Endothelial cell of umbilical vein (primary cell): Measurements from ENCODE around the gene PHF2. TPM values are rescaled to one million over a fixed set of nuclear protein-coding genes. Genes with fewer than 3 reads are reported as not detected.

Experiments
- BruUV-seq: library from RNA; stranded (reverse); fragments of 400-500 nt; replicated peaks from 2 replicates; lab custom pipeline; 2021; lab: Mats Ljungman, UMichigan
- CTCF ChIA-PET: fragments of 300-600, 350-600 bp; sonication (Branson Sonifier 250); formaldehyde crosslinking; loops from one replicate; lab custom pipeline; 2021; ENCODE audit warnings: antibody characterized with exemption, inconsistent platforms; lab: Charles Lee
- POLR2A ChIA-PET: fragments of 300-600, 350-600 bp; sonication (Branson Sonifier 250); formaldehyde crosslinking; loops from one replicate; lab custom pipeline; 2021; ENCODE audit warnings: antibody characterized with exemption, inconsistent platforms; lab: Charles Lee
- DNase-seq: peaks from one replicate; pipeline ENCODE4 v3.0.0-alpha.2; 2011; ENCODE audit warnings: low read depth, low spot score
- FAIRE-seq: peaks from 2 replicates; lab custom pipeline; 2011; peaks lifted over from hg19 to GRCh38; lab: Jason Lieb, UNC
- H2AFZ ChIP-seq: 2 replicates; pipeline ENCODE4 v1.6.0; 2012; ENCODE audit warnings: low read depth, low read length, control low read depth, inconsistent platforms
- H3K27ac ChIP-seq: 2 replicates; pipeline ENCODE4 v1.5.1; 2011; ENCODE audit warnings: low read depth, mild to moderate bottlenecking, control low read depth, low read length, moderate library complexity; ENCODE audit not compliant: insufficient read depth
- H3K27me3 ChIP-seq, 2 experiments: 2 replicates each; pipeline versions ENCODE4 v1.6.0 to v1.6.1; 2011; ENCODE audit warnings: low read length in 2 of 2, mixed read lengths in 1 of 2; ENCODE audit not compliant: control insufficient read depth in 2 of 2, insufficient read depth in 2 of 2
- H3K36me3 ChIP-seq, 2 experiments: 2 replicates in 1 of 2; 3 replicates in 1 of 2; pipeline ENCODE4 v1.5.1; 2011; ENCODE audit warnings: low read length in 2 of 2, mild to moderate bottlenecking in 1 of 2, moderate library complexity in 1 of 2; ENCODE audit not compliant: control insufficient read depth in 2 of 2, insufficient read depth in 2 of 2; ENCODE audit errors: extremely low read depth in 1 of 2
- H3K4me1 ChIP-seq: 3 replicates; pipeline ENCODE4 v1.5.1; 2011; ENCODE audit warnings: mild to moderate bottlenecking, low read length; ENCODE audit not compliant: control insufficient read depth, insufficient read depth; ENCODE audit errors: extremely low read depth
- H3K4me2 ChIP-seq: 2 replicates; pipeline ENCODE4 v1.6.1; 2011; ENCODE audit warnings: low read length, control low read depth, mixed read lengths; ENCODE audit not compliant: insufficient read depth
- H3K4me3 ChIP-seq, 3 experiments: fragments of 200-600 bp in 1 of 3; sonication (generic), shearing (Covaris generic) in 1 of 3; replicated peaks in 1 of 3; 2 replicates each; pipeline ENCODE4 v1.5.1; 2011 to 2016; ENCODE audit warnings: control low read depth in 3 of 3, low read length in 3 of 3, mild to moderate bottlenecking in 2 of 3, inconsistent platforms in 1 of 3, low read depth in 1 of 3, moderate library complexity in 1 of 3; ENCODE audit not compliant: insufficient read depth in 1 of 3
- H3K79me2 ChIP-seq: 2 replicates; pipeline ENCODE4 v1.6.0; 2012; ENCODE audit warnings: low read length, inconsistent platforms; ENCODE audit not compliant: control insufficient read depth, insufficient read depth
- H3K9ac ChIP-seq: replicated peaks from 2 replicates; pipeline ENCODE3; 2011; ENCODE audit warnings: low read length, control low read depth; ENCODE audit not compliant: insufficient read depth; ENCODE audit errors: extremely low read depth
- H3K9me1 ChIP-seq: replicated peaks from 3 replicates; pipeline ENCODE4 v1.6.0; 2011; ENCODE audit warnings: mild to moderate bottlenecking, low read length; ENCODE audit not compliant: control insufficient read depth, insufficient read depth; ENCODE audit errors: extremely low read depth
- H3K9me3 ChIP-seq: replicated peaks from 2 replicates; pipeline ENCODE4 v1.5.1; 2012; ENCODE audit warnings: low read length, inconsistent platforms; ENCODE audit not compliant: control insufficient read depth, insufficient read depth
- H4K20me1 ChIP-seq: replicated peaks from 2 replicates; pipeline ENCODE3; 2011; ENCODE audit warnings: mild to moderate bottlenecking, low read length; ENCODE audit not compliant: control insufficient read depth, insufficient read depth; ENCODE audit errors: extremely low read depth
- CTCF ChIP-seq, 2 donors: IDR thresholded peaks; 1 replicate in 1 of 2; 2 replicates in 1 of 2; pipeline ENCODE4 v1.5.1; 2011; ENCODE audit warnings: low read length in 2 of 2, mild to moderate bottlenecking in 2 of 2, moderate library complexity in 2 of 2, control low read depth in 1 of 2, inconsistent platforms in 1 of 2, low read depth in 1 of 2; ENCODE audit not compliant: insufficient read depth in 1 of 2; ENCODE audit errors: extremely low read depth in 1 of 2
- EZH2 ChIP-seq: IDR thresholded peaks from 2 replicates; pipeline ENCODE4 v1.6.1; 2012; ENCODE audit warnings: borderline replicate concordance, low read depth, mild to moderate bottlenecking, moderate library complexity, low read length, inconsistent platforms; ENCODE audit not compliant: severe bottlenecking
- FOS ChIP-seq: IDR thresholded peaks from 2 replicates; pipeline ENCODE4 v1.6.1; 2011; ENCODE audit warnings: mild to moderate bottlenecking, low read length, moderate library complexity, borderline replicate concordance; ENCODE audit not compliant: insufficient read depth
- GATA2 ChIP-seq: IDR thresholded peaks from 2 replicates; pipeline ENCODE4 v1.7.0; 2011; ENCODE audit warnings: low read depth, mild to moderate bottlenecking, moderate library complexity, mixed read lengths, low read length; ENCODE audit not compliant: insufficient read length, insufficient read depth
- JUN ChIP-seq: IDR thresholded peaks from 2 replicates; pipeline ENCODE4 v1.6.1; 2011; ENCODE audit warnings: borderline replicate concordance, low read depth; ENCODE audit not compliant: insufficient read length, insufficient read depth
- MYC ChIP-seq: IDR thresholded peaks from one replicate; pipeline ENCODE4 v1.6.1; 2011; ENCODE audit warnings: mild to moderate bottlenecking, low read depth, low read length
- POLR2A ChIP-seq: IDR thresholded peaks from 2 replicates; pipeline ENCODE4 v1.6.1; 2012; ENCODE audit warnings: low read depth, mild to moderate bottlenecking, control low read depth, low read length
- POLR2AphosphoS5 ChIP-seq: IDR thresholded peaks from 2 replicates; pipeline ENCODE4 v1.6.1; 2012; ENCODE audit warnings: low read depth, mild to moderate bottlenecking, control low read depth, low read length, moderate library complexity; ENCODE audit not compliant: insufficient read depth
- dilution Hi-C: fragments of 300-500 bp; cut with MboI; formaldehyde crosslinking; loops from one replicate; pipeline ENCODE4 v1.15.0; 2019; ENCODE audit warnings: low sequenced_read_pairs; ENCODE audit not compliant: extremely low pct_ligation_motif_present
- intact Hi-C: fragments of 100-400 bp; cut with micrococcal nuclease; formaldehyde crosslinking; loops from one replicate; pipeline ENCODE4 v1.10.0; 2022
- polyA plus RNA-seq, 4 experiments: library from polyadenylated mRNA; depleted of rRNA in 3 of 4; stranded (reverse) in 3 of 4; unstranded in 1 of 4; fragments of >200 nt; gene quantifications; 2 replicates each; pipeline versions ENCODE4 v1.2.1 to v1.2.3, GENCODE V29; 2011 to 2012; ENCODE audit warnings: missing spikeins in 1 of 4
- total RNA-seq: library from RNA; stranded (reverse); gene quantifications from 2 replicates; pipeline ENCODE4 v1.2.3, GENCODE V29; 2021
- TF ChIP-seq, protein P1 (sequence below): IDR thresholded peaks from 2 replicates; pipeline ENCODE4 v1.6.1; 2011; ENCODE audit not compliant: insufficient read depth, insufficient read length

The PHF2 gene
- total and polyA plus RNA-seq, 2 donors (not counting 3 experiments of a cell fraction or from before 2014, with no cell fraction given): 9.8 to 22.5 TPM

GRCh38 chr9:93702261-93702660 lies 125.9 kb downstream of the PHF2 start:
- H3K4me2 ChIP-seq: no peak overlapping the region
- no peak overlapping the region for H3K4me3 ChIP-seq
- H3K36me3 ChIP-seq: no peaks in the 10 kb centered on the region
- ChIA-PET CTCF (interaction anchor here (0.7 kb wide), 1 partner anchor 511 kb away, joined by 3 read pairs; no protein-coding TSS in a partner anchor), POLR2A (no interaction called here)
- H3K27ac ChIP-seq: no peak overlapping the region
- no peak overlapping the region for H2AFZ ChIP-seq
- no peaks in the 10 kb centered on the region for H3K4me1 ChIP-seq
- H3K79me2 ChIP-seq: no peaks in the 10 kb centered on the region
- intact Hi-C loops: no loop called here
- no peaks in the 10 kb centered on the region for H3K9me3 ChIP-seq
- no peaks in the 10 kb centered on the region for H3K27me3 ChIP-seq
- no peaks in the 10 kb centered on the region for H3K9me1 ChIP-seq
- FAIRE-seq: no peak
- H4K20me1 ChIP-seq: no peaks in the 10 kb centered on the region
- dilution Hi-C loops: no loop called here
- H3K9ac ChIP-seq: no peak overlapping the region
- TF ChIP-seq GATA2 (no peak), JUN (no peak), EZH2 (no peak), MYC (no peak), POLR2A (no peak), FOS (no peak), POLR2AphosphoS5 (no peak), CTCF (IDR thresholded peaks at IDR 0.05; ENCODE audit: extremely low read depth in 1 of 2, insufficient read depth in 1 of 2, low read depth in 1 of 2, low read length in 2 of 2) (no peak)
- TF ChIP-seq, protein P1, sequence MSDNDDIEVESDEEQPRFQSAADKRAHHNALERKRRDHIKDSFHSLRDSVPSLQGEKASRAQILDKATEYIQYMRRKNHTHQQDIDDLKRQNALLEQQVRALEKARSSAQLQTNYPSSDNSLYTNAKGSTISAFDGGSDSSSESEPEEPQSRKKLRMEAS: no peak
- no TSS peak for BruUV-seq
- no peak for DNase-seq
